Loucy (cell line): ENCODE measurements around the gene TET3.

Source experiments
- H2AFZ ChIP-seq: fragments of 200-600 bp; sonication (generic); 2 replicates; pipeline ENCODE4 v1.6.0; 2016; ENCODE audit warnings: antibody characterized with exemption, mild to moderate bottlenecking, low read length, moderate library complexity
- H3F3A ChIP-seq: fragments of 200-600 bp; 2 replicates; pipeline ENCODE4 v1.6.0; 2016; ENCODE audit warnings: antibody characterized with exemption, low read depth, mild to moderate bottlenecking
- H3K27me3 ChIP-seq: fragments of 200-600 bp; sonication (generic); 2 replicates; pipeline ENCODE4 v1.6.1; 2014; ENCODE audit warnings: low read length, mild to moderate bottlenecking; ENCODE audit not compliant: insufficient read depth, poor library complexity, severe bottlenecking
- H3K36me3 ChIP-seq: fragments of 200-600 bp; sonication (generic); 2 replicates; pipeline ENCODE4 v1.6.1; 2016; ENCODE audit warnings: low read length; ENCODE audit not compliant: insufficient read depth
- H3K4me1 ChIP-seq: fragments of 200-600 bp; sonication (generic); 2 replicates; pipeline ENCODE4 v1.5.1; 2014; ENCODE audit warnings: low read length, mild to moderate bottlenecking; ENCODE audit not compliant: insufficient read depth, poor library complexity, severe bottlenecking
- H3K4me2 ChIP-seq: fragments of 200-600 bp; sonication (generic); 2 replicates; pipeline ENCODE4 v1.6.0; 2014; ENCODE audit warnings: antibody characterized with exemption, low read length, low read depth, mild to moderate bottlenecking; ENCODE audit not compliant: poor library complexity, severe bottlenecking
- H3K4me3 ChIP-seq: fragments of 200-600 bp; sonication (generic); 2 replicates; pipeline ENCODE4 v1.5.1; 2014; ENCODE audit warnings: low read length, mild to moderate bottlenecking, mixed read lengths; ENCODE audit not compliant: poor library complexity, severe bottlenecking
- H3K79me2 ChIP-seq: fragments of 200-600 bp; sonication (generic); 2 replicates; pipeline ENCODE4 v1.6.1; 2014; ENCODE audit warnings: low read length; ENCODE audit not compliant: insufficient read depth
- H3K9ac ChIP-seq: fragments of 200-600 bp; sonication (generic); 2 replicates; pipeline ENCODE4 v1.6.0; 2014; ENCODE audit warnings: mild to moderate bottlenecking, low read depth, low read length, moderate library complexity; ENCODE audit not compliant: poor library complexity, severe bottlenecking
- H3K9me2 ChIP-seq: fragments of 200-600 bp; sonication (generic); replicated peaks from 2 replicates; pipeline ENCODE4 v1.6.1; 2016; ENCODE audit warnings: low read depth, low read length, mixed read lengths
- H3K9me3 ChIP-seq: fragments of 200-600 bp; sonication (generic); 2 replicates; pipeline ENCODE4 v1.6.1; 2014; ENCODE audit warnings: mild to moderate bottlenecking, antibody characterized with exemption, low read length, low read depth; ENCODE audit not compliant: insufficient read depth
- H4K20me1 ChIP-seq: fragments of 200-600 bp; sonication (generic); 2 replicates; pipeline ENCODE4 v1.6.0; 2014; ENCODE audit warnings: antibody characterized with exemption, low read length, mild to moderate bottlenecking; ENCODE audit not compliant: insufficient read depth, poor library complexity, severe bottlenecking
- CTCF ChIP-seq: fragments of 200-600 bp; sonication (generic); conservative IDR thresholded peaks from 2 replicates; pipeline ENCODE4 v1.5.1; 2014; ENCODE audit warnings: mild to moderate bottlenecking, antibody characterized with exemption, low read length
- EZH2phosphoT487 ChIP-seq: fragments of 200-600 bp; IDR thresholded peaks from 2 replicates; pipeline ENCODE4 v1.6.1; 2018; ENCODE audit warnings: antibody characterized with exemption, mild to moderate bottlenecking, moderate library complexity, borderline replicate concordance

Gene TET3

GRCh38 chr2:73985308-73986084, 786 bp downstream of the TET3 start:
- Histone ChIP-seq H3K79me2 (peaks cover 69% of the 10 kb centered on the region), H2AFZ (no peak overlapping the region)

DNA sequence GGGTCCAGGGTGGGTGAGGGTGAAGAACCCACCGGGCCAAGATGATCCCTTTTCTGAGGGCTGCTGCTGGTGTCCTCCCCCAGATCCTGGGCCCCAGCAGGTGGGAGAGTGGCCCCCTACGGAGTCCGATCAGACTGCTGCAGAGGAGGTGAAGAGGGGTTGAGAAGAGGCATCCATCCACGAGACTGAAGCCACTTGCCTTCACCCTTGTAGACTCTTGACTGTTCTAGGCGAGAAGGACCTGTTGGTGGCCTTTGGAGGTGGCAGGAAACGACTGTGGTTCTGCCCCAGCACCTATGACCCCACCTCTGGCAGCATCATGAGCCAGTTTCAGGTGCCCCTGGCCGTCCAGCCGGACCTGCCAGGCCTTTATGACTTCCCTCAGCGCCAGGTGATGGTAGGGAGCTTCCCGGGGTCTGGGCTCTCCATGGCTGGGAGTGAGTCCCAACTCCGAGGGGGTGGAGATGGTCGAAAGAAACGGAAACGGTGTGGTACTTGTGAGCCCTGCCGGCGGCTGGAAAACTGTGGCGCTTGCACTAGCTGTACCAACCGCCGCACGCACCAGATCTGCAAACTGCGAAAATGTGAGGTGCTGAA, 1.5 kb downstream of the TET3 start:
- peak overlapping the region; percentile 88 for H3K9ac ChIP-seq
- H3K27me3 ChIP-seq = no peaks in the 10 kb centered on the region
- H3K9me2 ChIP-seq = no peaks in the 10 kb centered on the region
- H3K4me3 ChIP-seq = peak overlapping the region; percentile 84
- no peaks in the 10 kb centered on the region for H3K9me3 ChIP-seq
- no peaks in the 10 kb centered on the region for H3K36me3 ChIP-seq
- H4K20me1 ChIP-seq = peaks cover 55% of the 10 kb centered on the region
- peaks cover 71% of the 10 kb centered on the region for H3K79me2 ChIP-seq
- H3K4me1 ChIP-seq = peaks cover 84% of the 10 kb centered on the region
- TF ChIP-seq EZH2phosphoT487 (no peak), CTCF (no peak)
- H3K4me2 ChIP-seq = peak overlapping the region; percentile 96
- H3F3A ChIP-seq = peaks cover 6% of the 10 kb centered on the region; the same call in 1 of the 2 replicates
- H2AFZ ChIP-seq = no peak overlapping the region

More at GRCh38 chr2:73985308-73986084, 786 bp downstream of the TET3 start:
- Histone ChIP-seq H3F3A (peaks cover 6% of the 10 kb centered on the region; the same call in 1 of the 2 replicates), H3K4me1 (peaks cover 86% of the 10 kb centered on the region), H3K9ac (peak overlapping the region; percentile 88), H4K20me1 (peaks cover 48% of the 10 kb centered on the region), H3K4me3 (peak overlapping the region; percentile 84), H3K4me2 (peak overlapping the region; percentile 96), H3K36me3 (no peaks in the 10 kb centered on the region), H3K9me2 (no peaks in the 10 kb centered on the region), H3K27me3 (no peaks in the 10 kb centered on the region), H3K9me3 (no peaks in the 10 kb centered on the region)
- no peak for TF ChIP-seq CTCF
- no peak for TF ChIP-seq EZH2phosphoT487

DNA sequence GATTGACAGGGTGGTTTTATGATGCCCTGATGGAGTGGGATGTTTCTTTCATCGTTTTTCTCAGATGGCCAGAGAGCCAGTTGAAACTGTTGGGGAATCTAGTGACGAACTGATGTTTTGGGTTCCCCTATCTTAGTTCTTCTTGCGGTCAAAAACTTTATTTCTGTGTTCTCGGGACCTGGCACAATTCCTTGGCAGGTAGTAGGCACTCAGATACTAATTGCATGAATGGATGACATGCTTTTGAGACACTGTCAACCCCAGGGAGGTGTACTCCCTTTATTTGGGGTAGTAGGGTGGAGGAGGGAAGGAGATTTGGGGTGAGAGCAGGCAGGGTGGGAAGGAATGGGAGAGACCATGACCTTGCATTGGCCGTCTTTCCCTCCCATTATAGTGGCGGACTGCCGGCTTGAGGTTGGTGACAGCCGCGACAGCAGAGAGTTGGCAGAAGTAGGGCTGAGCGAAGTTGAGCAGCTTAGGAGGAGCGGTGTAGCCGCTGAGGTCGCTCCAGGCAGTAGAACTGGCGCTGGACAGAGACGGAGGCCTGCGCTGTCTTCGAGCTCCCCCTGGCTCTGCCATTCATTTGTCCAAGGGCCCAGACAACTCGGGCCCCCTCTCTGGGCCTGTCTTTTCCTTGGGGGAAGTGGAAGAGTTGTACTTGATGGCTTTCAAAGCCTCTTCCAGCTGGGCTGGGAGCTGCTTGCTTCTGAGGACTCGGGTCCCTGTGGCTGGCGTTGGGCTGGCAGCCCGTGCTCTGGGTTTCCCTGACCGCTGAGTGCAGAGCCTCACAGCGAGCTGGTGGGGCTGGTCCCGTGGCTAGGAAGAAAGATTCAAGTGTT, 2.6 kb downstream of the TET3 start:
- no peaks in the 10 kb centered on the region for H3K9me2 ChIP-seq
- no peaks in the 10 kb centered on the region for H3K36me3 ChIP-seq
- no peaks in the 10 kb centered on the region for H3K27me3 ChIP-seq
- H3K4me2 ChIP-seq = peak overlapping the region; percentile 96
- peak overlapping the region; percentile 88 for H3K9ac ChIP-seq
- H3F3A ChIP-seq = 0 out of 2 replicates have a peak, but pooled peaks cover 3% of the 10 kb centered on the region
- peaks cover 82% of the 10 kb centered on the region for H3K79me2 ChIP-seq
- H3K9me3 ChIP-seq = no peaks in the 10 kb centered on the region
- no peak overlapping the region for H2AFZ ChIP-seq
- H4K20me1 ChIP-seq = peaks cover 65% of the 10 kb centered on the region
- TF ChIP-seq CTCF = peak; percentile 60
- no peak for TF ChIP-seq EZH2phosphoT487
- peaks cover 78% of the 10 kb centered on the region for H3K4me1 ChIP-seq
- peak overlapping the region; percentile 84 for H3K4me3 ChIP-seq
